Measurements from ENCODE around the gene LRRC25. TPM values are rescaled to one million over a fixed set of nuclear protein-coding genes. Genes with fewer than 3 reads are reported as not detected.
A peak's percentile ranks its signal among the peaks of the same experiment; 100 is the strongest.
"Not testable (repeated sequence)": the region's sequence is repeated elsewhere in the genome, so short reads cannot be mapped to it uniquely, and the experiment has no call there.

Gene LRRC25
- total and polyA plus RNA-seq, 2 donors (not counting 1 experiment from before 2014, with no cell fraction given) = 0.10 to 1.2 TPM

GRCh38 chr19:18351544-18351943 is 45.9 kb downstream of the LRRC25 start:
- DNase-seq (ENCODE audit: low read depth in 2 of 2) = no peak
- TF ChIP-seq EZH2 (IDR thresholded peaks at IDR 0.05; ENCODE audit: low read length, missing control alignments) = no peak
- no peak for TF ChIP-seq CTCF (conservative IDR thresholded peaks at IDR 0.05 in 1 of 2, IDR thresholded peaks at IDR 0.05 in 1 of 2; ENCODE audit: low read depth in 1 of 2, low read length in 2 of 2)

GRCh38 chr19:18350490-18350889 is 46.9 kb downstream of the LRRC25 start:
- Histone ChIP-seq H3K9ac (ENCODE audit: insufficient read depth, low read length) (no peak overlapping the region), H3K36me3 (ENCODE audit: control insufficient read depth, insufficient read depth, low read length) (no peaks in the 10 kb centered on the region), H3K4me3 (replicated peaks in 1 of 4; ENCODE audit: control extremely low read depth in 1 of 4, insufficient read depth in 1 of 4, low read depth in 3 of 4, low read length in 4 of 4) (no peak overlapping the region), H3K4me2 (ENCODE audit: extremely low read depth, insufficient read depth, low read length) (no peak overlapping the region), H3K9me3 (ENCODE audit: control insufficient read depth, insufficient read depth, low read depth, low read length) (no peaks in the 10 kb centered on the region), H3K79me2 (ENCODE audit: control insufficient read depth, insufficient read depth, low read length) (no peaks in the 10 kb centered on the region), H3K4me1 (ENCODE audit: control insufficient read depth, extremely low read depth, insufficient read depth, low read length) (peaks cover 2% of the 10 kb centered on the region), H3K27ac (ENCODE audit: insufficient read depth, low read length) (no peak overlapping the region), H2AFZ (ENCODE audit: low read length) (no peak overlapping the region), H4K20me1 (ENCODE audit: control insufficient read depth, extremely low read depth, insufficient read depth, low read length) (no peaks in the 10 kb centered on the region), H3K27me3 (ENCODE audit: control insufficient read depth, insufficient read depth, low read length) (no peaks in the 10 kb centered on the region)
- TF ChIP-seq CTCF (conservative IDR thresholded peaks at IDR 0.05 in 1 of 2, IDR thresholded peaks at IDR 0.05 in 1 of 2; ENCODE audit: low read depth in 1 of 2, low read length in 2 of 2) (no peak), EZH2 (IDR thresholded peaks at IDR 0.05; ENCODE audit: low read length, missing control alignments) (no peak)
- no peak for DNase-seq (ENCODE audit: low read depth in 2 of 2)

More at GRCh38 chr19:18351544-18351943, 45.9 kb downstream of the LRRC25 start:
- H3K4me2 ChIP-seq (ENCODE audit: extremely low read depth, insufficient read depth, low read length) = no peak overlapping the region
- H3K4me3 ChIP-seq (replicated peaks in 1 of 4; ENCODE audit: control extremely low read depth in 1 of 4, insufficient read depth in 1 of 4, low read depth in 3 of 4, low read length in 4 of 4) = no peak overlapping the region
- peaks cover 2% of the 10 kb centered on the region for H3K4me1 ChIP-seq (ENCODE audit: control insufficient read depth, extremely low read depth, insufficient read depth, low read length)
- H3K9me3 ChIP-seq (ENCODE audit: control insufficient read depth, insufficient read depth, low read depth, low read length) = no peaks in the 10 kb centered on the region
- H3K36me3 ChIP-seq (ENCODE audit: control insufficient read depth, insufficient read depth, low read length) = peaks cover 3% of the 10 kb centered on the region
- H4K20me1 ChIP-seq (ENCODE audit: control insufficient read depth, extremely low read depth, insufficient read depth, low read length) = no peaks in the 10 kb centered on the region
- no peak overlapping the region for H3K27ac ChIP-seq (ENCODE audit: insufficient read depth, low read length)
- H3K27me3 ChIP-seq (ENCODE audit: control insufficient read depth, insufficient read depth, low read length) = no peaks in the 10 kb centered on the region
- no peak overlapping the region for H3K9ac ChIP-seq (ENCODE audit: insufficient read depth, low read length)
- H3K79me2 ChIP-seq (ENCODE audit: control insufficient read depth, insufficient read depth, low read length) = no peaks in the 10 kb centered on the region
- H2AFZ ChIP-seq (ENCODE audit: low read length) = no peak overlapping the region

- H3K9ac ChIP-seq (ENCODE audit: insufficient read depth, low read length) = no peak overlapping the region
- H3K79me2 ChIP-seq (ENCODE audit: control insufficient read depth, insufficient read depth, low read length) = no peaks in the 10 kb centered on the region
- H3K9me3 ChIP-seq (ENCODE audit: control insufficient read depth, insufficient read depth, low read depth, low read length) = no peaks in the 10 kb centered on the region
- no peaks in the 10 kb centered on the region for H3K36me3 ChIP-seq (ENCODE audit: control insufficient read depth, insufficient read depth, low read length)
- H3K27ac ChIP-seq (ENCODE audit: insufficient read depth, low read length) = no peak overlapping the region
- H3K4me3 ChIP-seq (replicated peaks in 1 of 4; ENCODE audit: control extremely low read depth in 1 of 4, insufficient read depth in 1 of 4, low read depth in 3 of 4, low read length in 4 of 4) = no peak overlapping the region
- H2AFZ ChIP-seq (ENCODE audit: low read length) = no peak overlapping the region
- no peaks in the 10 kb centered on the region for H4K20me1 ChIP-seq (ENCODE audit: control insufficient read depth, extremely low read depth, insufficient read depth, low read length)
- no peak for TF ChIP-seq EZH2 (IDR thresholded peaks at IDR 0.05; ENCODE audit: low read length, missing control alignments)
- peak; percentile 85 to 90 for TF ChIP-seq CTCF (conservative IDR thresholded peaks at IDR 0.05 in 1 of 2, IDR thresholded peaks at IDR 0.05 in 1 of 2; ENCODE audit: low read depth in 1 of 2, low read length in 2 of 2)
- no peak overlapping the region for H3K4me2 ChIP-seq (ENCODE audit: extremely low read depth, insufficient read depth, low read length)
- no peaks in the 10 kb centered on the region for H3K27me3 ChIP-seq (ENCODE audit: control insufficient read depth, insufficient read depth, low read length)
- DNase-seq (ENCODE audit: low read depth in 2 of 2) = peak; percentile 47 to 69
- H3K4me1 ChIP-seq (ENCODE audit: control insufficient read depth, extremely low read depth, insufficient read depth, low read length) = peaks cover 2% of the 10 kb centered on the region
These were observed 47.8 kb downstream of the LRRC25 start for GRCh38 chr19:18349524-18350128.

- H3K27ac ChIP-seq (ENCODE audit: insufficient read depth, low read length); H3K79me2 ChIP-seq (ENCODE audit: control insufficient read depth, insufficient read depth, low read length); H4K20me1 ChIP-seq (ENCODE audit: control insufficient read depth, extremely low read depth, insufficient read depth, low read length); H3K36me3 ChIP-seq (ENCODE audit: control insufficient read depth, insufficient read depth, low read length); DNase-seq (ENCODE audit: low read depth in 2 of 2); H3K4me1 ChIP-seq (ENCODE audit: control insufficient read depth, extremely low read depth, insufficient read depth, low read length); H3K9ac ChIP-seq (ENCODE audit: insufficient read depth, low read length); H3K27me3 ChIP-seq (ENCODE audit: control insufficient read depth, insufficient read depth, low read length); H3K4me2 ChIP-seq (ENCODE audit: extremely low read depth, insufficient read depth, low read length); H2AFZ ChIP-seq (ENCODE audit: low read length); H3K9me3 ChIP-seq (ENCODE audit: control insufficient read depth, insufficient read depth, low read depth, low read length); H3K4me3 ChIP-seq (replicated peaks in 1 of 4; ENCODE audit: control extremely low read depth in 1 of 4, insufficient read depth in 1 of 4, low read depth in 3 of 4, low read length in 4 of 4): not testable (repeated sequence)
These were observed 48.5 kb downstream of the LRRC25 start for GRCh38 chr19:18348818-18349339.
